Measurements from ENCODE around the gene MAP3K14. TPM values are rescaled to one million over a fixed set of nuclear protein-coding genes. Genes with fewer than 3 reads are reported as not detected.

Gene MAP3K14
- polyA plus RNA-seq, 1 of the 3 experiments (the other 2 are of a cell fraction), result 11.9 TPM

GRCh38 chr17:45326626-45327025 is 9.8 kb upstream of the MAP3K14 start:
- no peak overlapping the region for H3K4me3 ChIP-seq (ENCODE audit: low read depth in 2 of 2, low read length in 1 of 2)
- CTCF ChIA-PET, result interaction anchor here (0.6 to 2.1 kb wide), 3 partner anchors 59 to 80 kb away, joined by 3 to 7 read pairs (median 6); no protein-coding TSS in a partner anchor

More at GRCh38 chr17:45326626-45327025, 9.8 kb upstream of the MAP3K14 start:
- POLR2A ChIA-PET, result interaction anchor here (0.6 kb wide), 1 partner anchor 277 kb away, joined by 4 read pairs; no protein-coding TSS in a partner anchor
- no peak for TF ChIP-seq YY1 (IDR thresholded peaks at IDR 0.05; ENCODE audit: low read depth)
- no peak for TF ChIP-seq FOXJ3 (CRISPR knock-in tag; IDR thresholded peaks at IDR 0.05)
- TF ChIP-seq MAX (IDR thresholded peaks at IDR 0.05; ENCODE audit: low read depth), result no peak
- no peak for TF ChIP-seq NRF1 (IDR thresholded peaks at IDR 0.05; ENCODE audit: low read depth, low read length)
- no peak for TF ChIP-seq RCOR1 (IDR thresholded peaks at IDR 0.05; ENCODE audit: low read length)
- no peak for TF ChIP-seq EZH2phosphoT487 (IDR thresholded peaks at IDR 0.05; ENCODE audit: borderline replicate concordance, low read depth)
- no peak for TF ChIP-seq MEF2A (IDR thresholded peaks at IDR 0.05; ENCODE audit: borderline replicate concordance, low read depth)
- TF ChIP-seq RFX5 (IDR thresholded peaks at IDR 0.05; ENCODE audit: low read length), result no peak
- no peak for TF ChIP-seq MXI1 (IDR thresholded peaks at IDR 0.05; ENCODE audit: low read depth, low read length)
- no peak for TF ChIP-seq JUND (IDR thresholded peaks at IDR 0.05)
- TF ChIP-seq GATA2 (CRISPR knock-in tag; IDR thresholded peaks at IDR 0.05), result no peak
- TF ChIP-seq ELF1 (IDR thresholded peaks at IDR 0.05), result no peak
- no peak for TF ChIP-seq GABPA (IDR thresholded peaks at IDR 0.05; ENCODE audit: low read depth)
- TF ChIP-seq CHD2 (IDR thresholded peaks at IDR 0.05; ENCODE audit: low read length, partially characterized antibody), result no peak
- TF ChIP-seq CTCF (IDR thresholded peaks at IDR 0.05), result no peak
- no peak for TF ChIP-seq FOXM1 (IDR thresholded peaks at IDR 0.05; ENCODE audit: low read depth)
- no peak for TF ChIP-seq ZBTB33 (IDR thresholded peaks at IDR 0.05; ENCODE audit: borderline replicate concordance, low read depth)
- TF ChIP-seq IRF3 (IDR thresholded peaks at IDR 0.05; ENCODE audit: low read depth, low read length), result no peak
- no peak for TF ChIP-seq RXRA (IDR thresholded peaks at IDR 0.05; ENCODE audit: borderline replicate concordance, low read depth)
- Histone ChIP-seq H3K27ac (ENCODE audit: low read depth in 2 of 2, low read length in 1 of 2) (no peak overlapping the region), H3K4me2 (no peak overlapping the region), H3K27me3 (ENCODE audit: insufficient read depth) (no peaks in the 10 kb centered on the region), H3K9me2 (no peaks in the 10 kb centered on the region), H2AFZ (ENCODE audit: low read depth) (no peak overlapping the region), H3K9me3 (no peaks in the 10 kb centered on the region), H3F3A (replicated peaks; ENCODE audit: insufficient read depth) (peaks cover 7% of the 10 kb centered on the region), H3K9ac (no peak overlapping the region), H3K4me1 (ENCODE audit: control insufficient read depth in 1 of 2, insufficient read depth in 2 of 2, low read depth in 1 of 2, low read length in 1 of 2) (peaks cover 0 to 6% of the 10 kb centered on the region in 2 experiments; a peak in 3 of 4 replicates), H4K20me1 (ENCODE audit: insufficient read depth) (no peaks in the 10 kb centered on the region), H3K36me3 (replicated peaks in 1 of 2; ENCODE audit: control insufficient read depth in 1 of 2, insufficient read depth in 2 of 2, low read length in 1 of 2) (no peaks in the 10 kb centered on the region), H3K79me2 (ENCODE audit: insufficient read depth) (no peaks in the 10 kb centered on the region)
- no peak for DNase-seq
- 92% methylated on average over 7 of the region's 7 CpGs for WGBS (ENCODE audit: low lambda C conversion rate)

All from SK-N-SH (cell line).